ENCODE measurements around the gene MEA1.
"Not testable (repeated sequence)": the region's sequence is repeated elsewhere in the genome, so short reads cannot be mapped to it uniquely, and the experiment has no call there.

MEA1 gene

DNA sequence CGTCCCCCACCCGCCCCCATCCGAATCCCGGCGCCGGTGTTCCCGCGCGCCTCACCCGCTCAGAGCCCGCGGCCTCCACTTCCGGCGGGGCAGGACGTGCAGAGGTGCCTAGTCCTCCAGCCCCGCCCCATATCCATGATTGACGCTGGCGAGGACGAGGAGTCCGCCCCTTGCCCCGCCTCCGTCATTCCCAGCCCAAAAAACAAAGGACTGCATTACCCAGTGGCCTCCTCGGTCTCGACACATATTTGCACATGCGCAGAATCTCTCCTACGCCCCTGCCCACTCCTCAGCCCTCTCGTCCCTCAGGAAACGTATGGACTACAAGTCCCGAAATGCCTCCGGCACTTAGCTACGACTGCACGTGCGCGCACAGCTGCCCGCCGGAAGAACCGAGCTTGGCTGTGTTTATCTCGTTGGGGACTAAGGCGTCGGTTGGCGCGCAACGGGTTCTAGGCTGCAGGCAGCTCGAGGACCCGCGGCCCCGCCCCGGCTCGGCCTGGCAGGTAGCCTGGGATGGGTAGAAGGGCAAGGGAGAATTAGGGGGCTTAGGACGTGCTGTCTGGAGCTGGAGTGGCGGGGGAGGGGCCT, at the start of gene MEA1, which contains the start of gene KLHDC3:
MEA1 (minus strand) TSS at position 104 of the 591 bp plus-strand sequence. CDS start 133 bp downstream, outside the sequence.
KLHDC3 (plus strand) TSS at position 407 of the 591 bp plus-strand sequence. CDS start 2,944 bp downstream, outside the sequence.
- DNase-seq (ENCODE audit: low spot score), result peak; percentile 99

DNA sequence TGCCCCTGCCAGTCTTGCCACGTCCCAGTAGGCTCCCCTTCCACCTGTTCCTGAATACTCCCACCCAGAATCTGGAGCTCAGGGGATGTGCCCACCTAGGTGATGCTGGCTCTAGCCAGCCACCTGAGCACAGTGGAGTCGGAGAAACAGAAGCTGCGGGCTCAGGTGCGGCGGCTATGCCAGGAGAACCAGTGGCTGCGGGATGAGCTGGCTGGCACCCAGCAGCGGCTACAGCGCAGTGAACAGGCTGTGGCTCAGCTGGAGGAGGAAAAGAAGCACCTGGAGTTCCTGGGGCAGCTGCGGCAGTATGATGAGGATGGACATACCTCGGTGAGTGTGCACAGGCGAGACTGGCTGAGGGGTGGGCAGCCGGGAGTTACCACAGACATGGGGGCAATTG, 49.1 kb upstream of the MEA1 start:
- DNase-seq (ENCODE audit: low spot score), result no peak

DNA sequence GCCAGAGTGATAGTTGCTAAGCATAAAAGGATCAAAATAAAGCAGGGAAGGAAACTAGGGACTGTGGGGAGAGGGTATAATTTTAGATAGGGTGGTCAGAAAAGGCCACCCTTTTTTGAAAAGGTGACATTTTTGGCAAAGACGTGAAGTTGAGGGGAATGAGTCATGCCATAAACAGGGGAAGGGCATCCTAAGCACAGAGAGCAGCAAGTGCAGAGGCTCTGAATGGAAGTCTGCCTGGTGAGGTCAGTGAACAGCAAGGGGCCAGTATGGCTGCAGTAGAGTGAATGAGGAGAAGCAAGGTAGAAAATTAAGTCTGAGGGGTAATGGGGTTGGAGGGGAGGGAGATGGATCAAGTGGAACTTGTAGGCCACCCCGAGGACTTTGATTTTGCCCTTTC, 48.1 kb upstream of the MEA1 start:
- DNase-seq (ENCODE audit: low spot score), result no peak

DNA sequence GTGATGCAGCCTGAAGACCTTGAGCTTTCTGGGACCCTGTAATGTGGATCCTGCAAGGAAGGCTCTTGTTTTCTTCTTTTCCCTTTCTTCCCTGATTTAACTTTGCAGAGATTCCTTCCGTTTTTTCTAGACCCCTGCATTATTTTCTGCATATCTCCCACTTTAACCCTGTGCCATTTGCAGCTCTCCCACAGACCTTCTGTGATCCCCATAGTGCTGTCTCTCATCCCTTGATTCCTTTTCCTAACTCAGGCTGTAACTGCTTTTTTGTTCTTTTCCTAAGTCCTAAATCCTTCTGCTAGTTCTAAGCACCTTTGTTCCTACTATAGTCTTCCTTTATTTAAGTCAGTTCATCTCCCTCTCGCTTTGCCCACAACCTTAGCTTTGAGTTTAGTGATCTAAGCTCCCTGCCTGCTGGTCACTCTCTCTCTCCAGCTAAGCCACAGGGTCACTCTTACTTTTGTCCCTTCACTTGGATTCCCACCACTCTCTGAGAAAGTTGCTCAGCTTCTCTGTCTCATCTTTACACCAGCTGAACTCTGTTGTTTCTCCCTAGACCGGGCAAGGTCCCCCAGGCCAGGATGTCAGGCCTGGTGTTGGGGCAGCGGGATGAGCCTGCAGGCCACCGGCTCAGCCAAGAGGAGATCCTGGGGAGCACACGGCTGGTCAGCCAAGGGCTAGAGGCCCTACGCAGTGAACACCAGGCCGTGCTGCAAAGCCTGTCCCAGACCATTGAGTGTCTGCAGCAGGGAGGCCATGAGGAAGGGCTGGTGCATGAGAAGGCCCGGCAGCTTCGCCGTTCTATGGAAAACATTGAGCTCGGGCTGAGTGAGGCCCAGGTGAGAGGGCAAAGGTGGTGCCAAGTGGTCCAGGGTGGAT, 47.2 kb upstream of the MEA1 start:
- DNase-seq (ENCODE audit: low spot score), result no peak

- DNase-seq (ENCODE audit: low spot score), result peak; percentile 56
Measured at GRCh38 chr6:43060034-43060754, 46.4 kb upstream of the MEA1 start.

DNA sequence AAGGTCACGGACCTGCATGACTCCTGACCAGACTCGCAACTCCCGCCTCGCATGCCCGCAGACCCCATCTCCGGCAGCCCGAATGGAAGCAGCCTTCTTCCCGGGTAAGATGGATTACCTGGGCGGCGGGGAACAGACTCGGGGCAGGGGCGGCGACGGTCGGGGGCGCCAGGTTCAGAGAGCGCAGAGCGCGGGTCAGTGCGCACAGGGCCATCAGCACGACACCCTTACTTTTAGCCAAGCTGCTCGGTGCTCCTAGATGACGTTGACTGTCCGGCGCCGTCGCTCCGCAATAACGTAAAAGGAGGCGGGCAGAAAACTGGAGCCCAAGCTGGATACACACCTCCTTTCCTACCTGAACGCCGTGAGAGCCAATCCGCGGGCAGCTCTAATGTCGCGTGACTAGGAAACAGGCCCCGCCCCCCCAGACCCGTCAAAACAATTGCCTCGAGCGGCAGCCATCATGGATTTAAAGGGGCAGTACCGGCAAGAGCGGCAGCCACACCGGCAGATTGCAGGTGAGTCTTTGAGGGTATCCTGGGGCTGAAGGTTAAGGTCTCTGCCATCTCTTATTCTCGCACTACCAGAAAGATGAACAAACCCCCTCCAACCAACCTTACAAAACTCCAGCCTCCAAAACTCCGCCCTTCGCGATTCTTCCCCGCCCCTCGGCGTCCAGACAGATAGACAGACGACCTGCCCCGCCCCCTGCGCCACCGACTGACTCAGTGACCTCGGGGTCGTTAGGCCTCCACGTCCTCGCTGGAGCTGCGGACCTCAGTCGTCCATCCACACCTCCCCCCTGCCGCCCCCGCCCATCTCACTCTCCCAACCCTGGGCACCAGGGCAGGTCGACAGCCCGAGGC, 45.7 kb upstream of the MEA1 start, which contains the start of the genes KLC4 and MRPL2:
KLC4 (plus strand) TSS at position 464 of the 866 bp plus-strand sequence. CDS start 1,705 bp downstream, outside the sequence.
MRPL2 (minus strand) TSS at position 267 of the 866 bp plus-strand sequence; CDS start at position 214, 53 bp downstream.
- DNase-seq (ENCODE audit: low spot score), result peak; percentile 98

- DNase-seq (ENCODE audit: low spot score), result no peak
Measured at GRCh38 chr6:43058531-43058930, 44.8 kb upstream of the MEA1 start.

DNA sequence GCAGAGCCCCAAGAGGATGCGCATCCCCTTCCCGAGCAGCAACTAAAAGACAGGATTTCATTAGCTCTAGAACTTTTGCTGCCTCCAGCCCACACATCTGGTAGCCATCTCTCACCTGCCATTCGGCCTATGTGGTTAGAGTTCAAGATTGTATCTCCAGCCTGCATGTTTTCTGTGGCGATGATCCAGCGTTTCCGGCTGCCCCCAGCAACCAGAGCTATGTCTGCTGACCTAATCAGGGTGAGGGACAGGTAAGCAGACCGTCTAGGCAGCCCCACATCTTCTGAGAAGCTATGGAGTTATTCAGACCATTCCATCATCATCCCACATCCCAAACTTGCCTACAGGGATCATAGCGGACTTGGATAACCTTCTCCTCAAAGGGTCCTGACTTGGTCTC, 42.2 kb upstream of the MEA1 start:
- DNase-seq (ENCODE audit: low spot score), result no peak

DNA sequence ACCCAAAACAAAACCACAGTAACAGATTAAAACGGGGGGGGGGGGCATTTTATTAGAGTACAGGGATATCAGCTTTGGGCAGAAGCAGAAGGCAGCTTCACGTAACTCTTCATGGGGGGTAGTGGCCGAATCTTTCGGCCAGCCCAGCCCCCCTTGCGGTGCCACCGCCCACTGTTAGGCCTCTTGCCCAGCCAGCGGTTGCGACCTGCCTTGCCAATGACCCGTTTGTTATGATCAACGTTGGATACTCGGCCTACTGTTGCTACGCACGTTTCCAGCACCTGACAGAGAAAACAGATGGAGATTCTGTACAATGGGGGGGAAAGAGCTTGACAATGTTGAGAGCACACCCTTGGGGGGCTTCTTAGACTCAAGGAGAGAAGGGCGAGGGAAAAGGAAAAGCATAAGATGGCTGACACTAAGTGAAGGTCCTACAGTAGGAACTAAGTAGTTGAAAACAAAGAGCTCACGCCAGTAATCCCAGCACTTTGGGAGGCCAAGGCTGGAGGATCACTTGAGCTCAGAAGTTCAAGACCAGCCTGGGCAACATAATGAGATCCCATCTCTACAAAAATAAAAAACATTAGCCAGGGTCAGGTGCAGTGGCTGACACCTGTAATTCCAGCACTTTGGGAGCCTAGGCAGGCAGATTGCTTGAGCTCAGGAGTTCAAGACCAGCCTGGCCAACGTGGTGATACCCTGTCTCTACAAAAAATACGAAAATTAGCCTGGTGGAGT, 40.6 kb upstream of the MEA1 start:
- DNase-seq (ENCODE audit: low spot score), result no peak

- DNase-seq (ENCODE audit: low spot score), result peak; percentile 89
Measured at GRCh38 chr6:43053545-43054205, 39.9 kb upstream of the MEA1 start, which contains the start of gene CUL7. CUL7 (minus strand) TSS chr6:43053851; CDS start chr6:43052788, 1,063 bp downstream.

DNA sequence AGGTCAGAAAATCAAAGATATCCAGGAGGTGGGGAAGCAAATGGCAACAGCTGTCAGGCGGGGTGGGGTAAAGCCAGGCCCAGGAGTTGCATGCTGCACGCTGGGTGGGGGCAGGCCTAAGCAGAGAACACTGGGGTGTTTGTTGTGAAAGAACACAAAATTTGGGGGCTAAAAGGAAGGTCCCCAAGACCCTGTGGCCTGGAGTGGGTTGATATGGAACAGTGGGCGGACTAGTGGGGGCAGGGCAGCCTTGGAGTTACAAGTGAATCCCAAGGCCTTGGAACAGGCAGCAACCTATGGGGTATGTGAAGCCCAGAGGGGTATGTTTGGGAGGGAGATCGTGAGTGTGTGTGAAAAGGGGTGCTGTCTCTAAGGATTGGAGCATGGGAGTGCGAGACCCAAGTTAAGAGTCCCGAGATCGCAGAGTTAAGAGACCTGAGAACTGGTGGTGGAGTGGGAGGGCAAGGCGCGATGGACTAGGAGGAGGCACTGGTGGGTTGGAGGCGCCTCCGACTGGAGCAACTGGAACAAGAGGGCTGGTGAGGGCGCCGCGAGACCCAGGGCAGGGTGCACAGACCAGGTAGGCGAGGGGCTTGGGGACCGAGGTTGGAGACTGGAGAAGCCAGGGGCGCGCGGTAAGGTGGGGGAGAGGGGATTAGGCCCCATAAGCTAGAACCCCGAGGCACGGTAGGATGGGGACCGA, 39.2 kb upstream of the MEA1 start:
- no peak for DNase-seq (ENCODE audit: low spot score)

DNA sequence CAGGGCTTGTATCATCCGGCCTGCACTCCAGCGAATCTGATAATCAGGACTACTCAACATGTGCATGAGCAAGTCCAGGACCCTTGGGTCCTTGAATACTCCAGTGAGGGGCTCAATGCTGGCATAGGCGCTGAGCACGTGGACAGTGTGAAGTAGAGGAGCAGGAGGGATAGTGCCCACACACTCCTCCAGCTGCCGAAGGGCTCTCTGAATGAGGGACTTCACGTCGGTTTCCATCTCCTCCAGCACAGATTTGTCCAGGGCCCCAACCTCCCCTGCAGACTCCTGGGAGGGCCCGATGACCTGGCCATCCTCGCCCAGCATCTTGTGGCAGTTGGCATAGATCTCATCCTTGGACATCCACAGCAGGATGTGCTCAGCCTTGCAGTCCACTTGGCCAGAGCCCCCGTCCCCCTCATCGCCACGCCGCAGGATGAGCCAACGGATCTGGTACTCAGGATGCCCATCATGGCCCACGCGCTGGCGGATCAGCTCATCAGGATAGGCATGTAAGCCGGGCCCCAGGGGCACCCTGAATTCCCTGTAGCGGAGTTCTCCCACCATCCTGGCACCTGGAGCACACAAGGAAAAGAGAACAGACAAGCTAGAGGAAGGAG, 38.6 kb upstream of the MEA1 start:
- DNase-seq (ENCODE audit: low spot score), result no peak

GRCh38 chr6:43050981-43051380, 37.2 kb upstream of the MEA1 start:
- no peak for DNase-seq (ENCODE audit: low spot score)

DNA sequence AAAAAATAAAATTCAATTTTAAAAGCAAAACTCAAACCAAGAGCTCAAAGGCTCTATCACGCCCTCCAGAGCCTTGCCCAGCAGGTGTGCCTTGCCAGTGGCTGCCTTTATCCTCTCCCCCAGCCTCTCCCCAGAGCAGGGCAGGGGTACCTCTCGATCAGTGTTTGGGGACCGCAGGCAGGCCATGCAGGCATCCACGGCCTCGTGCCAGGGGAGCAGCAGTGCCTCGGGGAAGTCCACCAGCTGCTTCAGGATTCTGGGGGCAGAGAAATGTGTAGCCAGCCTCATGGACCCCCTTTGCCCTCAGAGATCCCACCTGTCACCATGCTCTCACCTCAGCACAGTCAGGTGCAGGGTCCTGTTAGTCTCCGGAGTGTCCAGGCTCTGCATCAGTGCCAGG, 34.3 kb upstream of the MEA1 start:
- DNase-seq (ENCODE audit: low spot score), result no peak

DNA sequence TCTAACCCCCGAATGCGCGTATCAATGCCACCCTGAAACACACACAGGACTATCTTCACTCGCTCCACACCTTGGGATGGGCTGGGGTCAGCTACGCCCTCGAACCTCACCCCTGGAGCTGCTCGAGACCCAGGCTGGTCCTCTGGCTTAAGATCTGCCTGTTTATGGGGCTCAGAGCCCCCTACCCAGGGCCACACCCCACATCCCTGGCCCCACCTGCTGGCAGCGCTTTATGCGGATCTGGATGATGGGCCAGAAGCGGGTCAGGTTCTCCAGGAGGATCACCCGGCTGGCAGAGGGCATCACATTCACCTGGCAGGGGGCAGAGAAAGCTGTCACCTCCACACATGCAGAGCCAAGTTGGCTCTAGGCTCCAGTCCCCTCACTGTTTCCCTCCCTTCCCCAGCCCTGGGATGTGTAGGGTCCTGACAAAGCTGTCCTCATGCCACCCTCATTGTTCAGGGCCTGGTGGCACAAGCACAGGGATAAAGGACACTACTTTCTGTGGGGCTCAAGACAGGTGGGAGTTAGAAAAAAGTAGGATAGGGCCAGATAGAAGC, 31.7 kb upstream of the MEA1 start:
- no peak for DNase-seq (ENCODE audit: low spot score)

DNA sequence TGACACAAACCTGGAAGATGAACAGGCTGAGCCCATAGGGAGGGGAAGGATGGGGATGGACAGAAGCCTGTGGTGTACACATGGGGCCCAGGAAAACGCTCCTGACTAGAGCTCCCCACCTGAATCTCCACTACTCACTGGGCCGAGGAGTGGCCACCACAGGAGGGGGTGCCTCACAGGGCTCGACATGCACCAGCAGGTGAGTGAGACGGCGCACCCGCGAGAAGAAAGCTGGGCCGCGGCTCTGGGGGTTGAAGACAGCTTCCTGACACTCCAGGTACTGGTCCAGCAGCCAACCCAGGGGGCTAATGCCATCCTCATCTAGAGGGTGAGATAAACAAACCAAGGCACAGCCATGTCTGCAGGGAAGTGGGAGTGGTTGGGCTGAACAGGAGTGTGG, 29.6 kb upstream of the MEA1 start:
- no peak for DNase-seq (ENCODE audit: low spot score)

GRCh38 chr6:43041475-43041874, 27.7 kb upstream of the MEA1 start:
- DNase-seq (ENCODE audit: low spot score), result not testable (repeated sequence)

DNA sequence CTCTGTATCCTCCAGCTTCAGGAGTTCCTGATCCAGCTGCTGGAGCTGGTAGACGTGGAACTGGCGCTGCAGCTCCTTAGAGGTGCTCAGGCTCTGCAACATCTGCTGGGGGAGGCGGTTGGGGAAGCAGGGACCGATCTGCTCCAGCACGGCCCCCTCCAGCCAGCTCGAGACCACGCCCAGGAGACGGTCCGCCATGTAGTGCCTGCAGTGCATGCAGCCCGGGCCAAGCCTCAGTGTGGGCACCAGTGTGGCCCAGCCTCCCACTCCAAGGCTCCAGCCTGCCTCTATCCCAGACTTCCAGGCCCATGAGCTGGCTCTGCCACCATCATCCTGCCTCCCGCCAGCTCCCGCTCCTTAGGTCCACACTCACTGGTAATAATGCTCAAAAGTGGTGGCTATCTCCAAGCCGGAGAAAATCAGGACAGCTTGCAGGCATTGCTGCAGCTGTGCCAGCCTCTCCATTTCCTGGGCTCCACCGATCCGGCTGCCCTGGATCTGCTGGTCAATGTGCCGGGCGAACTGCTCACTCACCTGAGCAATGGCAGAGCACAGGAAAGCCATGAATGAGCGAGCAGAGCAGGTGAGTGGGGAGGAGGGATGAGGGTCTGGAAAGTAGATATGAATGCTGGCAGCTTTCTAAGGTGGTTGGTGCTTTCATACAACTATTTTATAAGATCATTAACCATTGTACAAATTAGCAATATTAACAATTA, 27.0 kb upstream of the MEA1 start:
- no peak for DNase-seq (ENCODE audit: low spot score)

All from SW480 (cell line).